NCI-H69 (cell line): ENCODE data around the gene MRPL23.

Source experiments
- DNase-seq: peaks from one replicate; lab custom pipeline; 2025; lab: John Stamatoyannopoulos, UW

MRPL23 gene

GRCh38 chr11:1921574-1922141 lies 25.5 kb upstream of the MRPL23 start:
- DNase-seq: no peak

- no peak for DNase-seq
Observed at GRCh38 chr11:1922481-1923081, 24.6 kb upstream of the MRPL23 start.

DNA sequence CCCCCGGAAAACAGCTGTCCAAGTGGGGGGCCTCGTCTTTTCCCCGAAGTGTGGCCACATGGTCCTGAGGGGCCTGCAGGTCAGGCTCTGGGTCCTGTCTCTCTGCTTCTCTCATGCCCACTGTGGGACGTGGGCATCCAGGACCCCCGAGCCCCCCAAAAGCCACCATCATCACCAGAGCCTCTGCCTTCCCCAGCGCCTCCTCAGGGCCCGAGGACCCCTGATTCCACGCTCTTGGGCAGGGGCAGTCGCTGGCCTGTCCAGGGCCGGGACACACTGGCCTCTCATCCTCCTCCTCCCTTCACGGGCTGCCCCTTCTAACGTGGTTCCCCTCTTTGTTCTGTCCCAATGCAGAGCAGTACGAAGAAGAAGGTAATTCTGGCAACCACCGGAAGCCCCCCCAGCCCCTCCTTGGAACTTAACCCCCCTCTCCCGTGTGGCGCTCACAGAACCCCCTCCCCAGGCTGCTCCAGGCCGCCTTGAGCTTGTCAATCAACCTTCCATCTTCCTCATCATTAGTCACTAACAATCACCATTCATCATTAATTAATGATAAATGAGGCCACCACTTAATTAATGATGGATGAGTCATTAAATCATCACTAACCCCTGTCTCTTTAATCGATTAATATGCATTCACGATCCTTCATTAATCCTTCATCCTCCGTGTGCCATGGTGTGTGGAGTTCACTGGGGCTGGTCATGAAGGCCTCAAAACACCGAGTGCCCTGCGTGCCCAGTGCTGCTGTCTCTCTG lies 23.8 kb upstream of the MRPL23 start:
- DNase-seq: no peak

DNA sequence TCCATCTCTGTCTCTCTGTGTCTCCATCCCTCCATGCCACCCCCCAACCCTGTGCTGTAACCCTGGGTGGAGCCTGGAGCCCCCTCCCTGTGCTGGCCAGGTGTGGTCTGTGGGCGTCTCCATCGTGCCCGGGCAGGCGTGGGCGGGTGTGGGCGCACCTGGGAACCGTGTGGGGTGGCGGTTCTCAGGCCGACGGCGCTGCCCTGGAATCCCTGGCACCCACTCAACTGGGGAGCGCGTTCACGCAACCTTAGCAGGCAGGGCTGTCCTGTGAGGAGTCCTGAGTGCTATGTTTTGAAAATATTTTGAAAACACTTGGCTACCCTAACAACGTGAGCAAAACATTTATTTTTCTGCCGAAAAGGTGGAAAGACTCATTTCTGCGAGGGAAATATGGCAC lies 23.0 kb upstream of the MRPL23 start:
- no peak for DNase-seq

GRCh38 chr11:1924646-1925372 lies 22.3 kb upstream of the MRPL23 start:
- DNase-seq: no peak

GRCh38 chr11:1925373-1926155 lies 21.6 kb upstream of the MRPL23 start:
- no peak for DNase-seq

DNA sequence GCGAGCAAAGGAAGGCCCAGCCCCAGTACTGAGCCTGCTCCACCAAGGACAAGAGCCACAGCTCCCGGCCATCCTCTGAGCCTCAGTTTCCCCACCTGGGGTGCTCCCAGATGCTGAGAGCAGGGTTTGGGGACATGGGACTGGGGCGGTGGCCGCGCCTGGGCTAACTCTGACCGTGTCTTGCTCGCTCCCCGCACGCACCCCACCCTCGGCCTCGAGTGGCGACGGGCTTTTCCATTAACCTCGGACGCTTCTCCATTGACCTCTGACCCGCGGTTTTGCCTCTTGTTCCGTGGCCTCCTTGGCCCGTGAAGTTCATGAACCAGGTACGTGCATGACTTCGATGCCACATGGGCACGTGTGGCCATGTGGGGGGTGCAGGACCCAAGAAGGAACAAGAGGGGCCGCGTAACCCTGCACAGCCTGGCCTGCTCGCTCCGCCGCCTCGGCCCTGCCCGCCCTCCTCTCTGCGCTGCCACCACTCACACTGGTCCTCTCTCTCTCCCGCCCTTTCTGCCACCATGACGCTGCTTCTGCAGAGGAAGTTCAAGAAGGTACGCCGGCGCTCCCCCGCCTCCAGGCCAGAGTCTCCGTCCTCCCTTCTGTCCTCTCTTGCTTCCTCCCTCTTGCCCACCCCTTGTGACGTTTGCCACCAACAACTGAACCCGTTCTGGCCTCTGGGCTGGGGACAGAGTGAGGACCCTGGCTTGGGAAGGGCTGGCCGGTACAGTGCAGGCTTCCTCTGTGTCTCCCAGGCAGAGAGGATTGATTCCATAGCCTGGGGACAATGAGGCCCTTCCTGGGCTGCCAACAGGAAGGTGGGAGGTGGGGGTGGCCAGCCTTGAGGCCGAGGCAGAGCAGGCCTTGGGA lies 20.7 kb upstream of the MRPL23 start:
- no peak for DNase-seq

DNA sequence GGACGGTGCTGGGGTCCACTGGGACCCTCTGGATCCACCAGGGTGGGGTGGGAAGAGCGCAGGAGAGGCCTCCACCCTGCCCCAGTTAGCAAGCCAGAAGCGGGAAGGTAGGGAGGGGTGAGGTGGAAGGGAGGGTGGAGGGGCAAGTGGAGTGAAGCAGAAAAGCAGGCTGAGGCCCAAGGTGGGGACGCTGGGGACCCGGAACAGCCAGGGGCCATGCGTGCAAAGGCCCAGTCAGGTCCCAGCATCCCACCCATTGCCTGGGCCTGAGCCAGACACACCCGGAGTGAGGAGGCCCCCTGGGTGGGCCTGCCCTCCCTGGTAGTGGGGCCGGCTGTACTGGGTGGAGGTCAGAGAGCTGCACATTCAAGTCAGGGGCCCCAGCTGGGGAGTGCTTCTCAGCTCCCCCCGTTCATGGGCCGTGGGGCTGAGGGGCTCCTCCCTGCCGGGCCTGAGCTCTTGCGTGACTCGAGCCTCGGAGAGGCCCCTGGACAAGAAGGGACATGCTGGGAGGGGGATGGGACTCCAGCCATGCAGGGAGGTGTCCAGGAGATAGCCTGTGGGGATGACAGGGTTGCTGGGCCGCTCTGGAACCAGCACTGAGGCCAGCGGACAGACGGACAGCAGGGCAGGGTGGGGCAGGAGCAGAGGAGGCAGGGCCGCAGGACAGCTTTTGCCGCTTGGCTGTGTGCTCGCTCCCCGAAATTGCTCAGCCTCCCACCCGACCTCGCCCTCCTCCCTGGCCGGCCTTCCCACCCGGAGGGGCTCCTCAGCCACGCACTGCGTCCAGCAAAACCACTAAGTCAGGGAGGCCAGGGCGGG lies 19.9 kb upstream of the MRPL23 start:
- DNase-seq: no peak

- DNase-seq: no peak
Observed at GRCh38 chr11:1927848-1928469, 19.2 kb upstream of the MRPL23 start.

- no peak for DNase-seq
Observed at GRCh38 chr11:1928470-1928890, 18.7 kb upstream of the MRPL23 start.

DNA sequence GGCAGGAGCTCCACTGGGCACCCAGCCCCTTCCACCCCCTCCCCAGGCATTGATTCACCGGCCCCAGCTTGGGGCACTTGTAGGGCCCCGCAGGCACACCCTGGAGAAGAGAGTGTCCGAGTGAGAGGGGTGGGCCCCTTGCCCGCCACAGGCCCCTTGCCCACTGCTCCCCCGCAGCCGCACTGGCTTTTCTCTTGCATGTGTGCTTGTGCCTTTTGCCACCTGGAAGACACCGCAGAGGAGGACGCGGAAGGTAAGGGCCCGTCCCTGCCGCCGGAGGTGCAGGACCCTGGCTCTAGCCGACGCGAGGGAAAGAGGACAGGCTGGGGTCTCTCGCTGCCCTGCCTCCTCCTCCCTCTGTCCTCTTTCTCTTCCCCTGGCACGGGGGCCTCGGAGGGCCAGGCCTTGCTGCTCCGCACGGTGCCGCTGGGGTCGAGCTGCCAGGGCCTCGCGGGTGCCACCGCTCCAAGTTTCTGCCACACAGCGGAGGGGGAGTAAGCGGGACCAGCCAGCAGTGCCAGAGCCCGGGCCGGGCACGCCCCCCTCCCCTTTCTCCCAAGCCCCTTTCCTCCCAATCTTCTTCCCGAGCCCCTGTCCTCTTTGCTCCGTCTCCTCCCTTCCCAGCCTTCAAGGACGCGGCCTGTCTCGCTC lies 18.1 kb upstream of the MRPL23 start:
- DNase-seq: no peak

- no peak for DNase-seq
Observed at GRCh38 chr11:1929621-1930461, 17.3 kb upstream of the MRPL23 start.

DNA sequence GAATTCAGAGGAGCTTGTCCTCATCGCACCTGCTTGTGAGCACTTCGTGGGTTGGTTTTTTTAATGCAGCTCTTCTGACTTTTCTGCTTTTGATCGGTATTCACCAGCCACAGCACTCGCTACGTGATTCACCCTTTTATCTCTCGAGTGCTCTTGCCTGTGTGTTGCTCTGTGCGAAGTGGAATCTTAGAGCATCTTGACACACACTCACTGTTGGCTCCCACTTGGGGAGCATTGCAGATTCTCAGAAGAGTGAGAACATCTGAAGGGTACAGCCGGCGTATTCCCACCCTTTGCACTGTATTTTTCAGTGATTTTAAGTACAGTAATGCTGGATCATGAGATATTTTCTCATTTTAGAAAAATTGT lies 16.7 kb upstream of the MRPL23 start:
- DNase-seq: no peak

DNA sequence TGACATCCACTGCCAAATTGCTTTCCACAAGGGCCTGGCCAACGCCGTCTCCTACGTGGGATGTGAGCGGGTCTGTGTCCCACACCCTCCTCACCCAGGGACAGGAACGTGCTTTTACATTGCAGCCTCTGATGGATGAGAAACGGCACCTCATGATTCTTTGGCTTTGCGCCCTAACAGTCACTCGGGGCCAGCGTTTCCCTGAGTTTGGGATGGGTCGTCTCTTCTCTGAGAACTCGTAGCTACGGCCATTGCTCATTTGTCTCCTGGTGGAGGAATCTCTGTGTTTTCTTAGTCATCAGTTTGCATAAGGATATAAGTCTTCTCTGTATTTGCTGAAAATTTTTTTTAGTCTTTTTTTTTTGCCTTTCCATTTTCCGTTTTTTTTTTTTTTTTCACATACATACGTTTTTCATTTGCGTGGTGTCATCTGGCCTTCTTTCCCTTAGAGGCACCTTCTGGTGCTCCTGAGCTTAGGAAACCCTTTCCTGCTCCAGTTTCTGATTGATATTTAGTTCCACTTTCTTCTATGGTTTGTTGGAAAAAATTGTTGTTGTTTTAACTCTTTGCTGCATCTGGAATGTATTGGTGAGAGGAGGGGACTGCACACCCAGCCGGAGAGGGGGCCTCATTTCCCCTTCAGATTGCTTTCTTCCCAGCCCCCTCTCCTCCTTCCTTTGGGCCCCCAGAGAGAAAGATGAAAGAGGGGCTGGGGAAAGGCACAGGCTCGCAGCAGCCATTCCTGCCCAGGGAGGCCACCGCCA lies 15.6 kb upstream of the MRPL23 start:
- no peak for DNase-seq

DNA sequence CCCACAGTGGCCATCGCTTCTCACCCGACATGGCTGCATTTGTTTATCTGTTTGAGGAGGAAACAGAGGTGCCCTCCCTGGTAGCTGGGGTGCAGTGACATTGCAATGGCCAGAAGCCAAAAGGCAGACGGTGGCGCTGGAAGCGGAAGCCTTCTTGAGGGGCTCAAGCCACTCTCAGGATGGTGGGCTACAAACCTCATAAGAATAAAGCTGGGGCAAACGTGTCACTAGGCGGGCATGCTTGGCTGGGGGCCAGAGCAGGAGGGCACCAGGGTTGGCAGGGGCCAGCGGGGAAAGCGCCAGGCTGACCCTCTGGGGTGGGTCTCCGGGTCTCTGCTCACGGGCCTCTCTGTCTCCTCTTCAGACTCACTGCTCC lies 15.0 kb upstream of the MRPL23 start:
- no peak for DNase-seq

DNA sequence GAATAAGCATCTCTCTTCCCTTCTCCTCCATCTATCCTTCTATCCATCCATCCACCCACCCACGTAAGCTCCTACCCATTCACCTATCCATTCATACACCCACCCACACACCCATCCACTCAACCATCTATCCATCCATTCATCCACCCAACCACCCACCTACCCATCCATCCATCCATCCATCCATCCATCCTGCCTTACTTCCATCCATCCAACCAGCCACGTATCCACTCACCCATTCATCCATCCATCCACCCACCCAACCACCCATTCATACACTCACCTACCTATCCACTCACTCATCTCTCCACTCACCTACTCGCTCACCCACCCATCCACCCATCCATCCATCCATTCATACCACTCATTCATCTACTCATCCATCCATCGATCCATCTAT lies 14.5 kb upstream of the MRPL23 start:
- no peak for DNase-seq
